B cell (primary cell): ENCODE measurements around the gene HES6.

Source experiments
- EZH2 ChIP-seq: IDR thresholded peaks from 2 replicates; pipeline ENCODE4 v1.6.1; 2012; ENCODE audit warnings: borderline replicate concordance, low read depth, mild to moderate bottlenecking, moderate library complexity, low read length; ENCODE audit not compliant: insufficient read depth, poor library complexity, severe bottlenecking
- TF ChIP-seq, protein P1 (sequence below): fragments of 200-600 bp; IDR thresholded peaks from one replicate; pipeline ENCODE4 v1.8.0; 2022; ENCODE audit warnings: antibody characterized with exemption, mild to moderate bottlenecking

DNA sequence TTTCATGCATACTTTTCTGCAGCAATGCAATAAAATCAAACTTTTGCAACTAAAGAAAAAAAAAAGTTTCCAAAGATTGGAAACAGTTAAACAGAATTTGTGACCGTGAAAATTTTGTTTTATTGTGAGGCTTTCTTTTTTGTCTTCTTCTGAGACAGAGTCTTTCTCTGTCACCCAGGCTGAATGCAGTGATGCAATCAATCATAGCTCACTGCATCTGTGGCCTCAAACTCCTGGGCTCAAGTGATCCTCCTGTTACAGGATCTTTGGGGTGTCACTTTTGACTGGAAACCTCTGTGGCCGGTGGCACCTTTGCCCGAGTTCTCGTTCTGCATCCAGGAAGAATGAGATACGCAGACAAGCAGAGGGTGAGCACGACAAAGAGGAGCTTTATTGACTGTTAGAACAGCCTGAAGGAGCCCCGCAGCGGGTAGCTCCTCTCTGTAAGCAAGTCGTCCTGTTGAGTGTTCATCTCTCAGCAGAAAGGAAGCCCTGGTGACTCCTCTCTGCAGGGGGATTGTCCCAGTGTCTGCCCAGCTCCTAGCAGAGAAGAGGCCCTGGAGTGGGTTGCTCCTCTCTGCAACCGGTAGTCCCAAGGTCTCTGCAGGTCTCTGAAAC is 19.5 kb downstream of the HES6 start:
- TF ChIP-seq, protein P1, sequence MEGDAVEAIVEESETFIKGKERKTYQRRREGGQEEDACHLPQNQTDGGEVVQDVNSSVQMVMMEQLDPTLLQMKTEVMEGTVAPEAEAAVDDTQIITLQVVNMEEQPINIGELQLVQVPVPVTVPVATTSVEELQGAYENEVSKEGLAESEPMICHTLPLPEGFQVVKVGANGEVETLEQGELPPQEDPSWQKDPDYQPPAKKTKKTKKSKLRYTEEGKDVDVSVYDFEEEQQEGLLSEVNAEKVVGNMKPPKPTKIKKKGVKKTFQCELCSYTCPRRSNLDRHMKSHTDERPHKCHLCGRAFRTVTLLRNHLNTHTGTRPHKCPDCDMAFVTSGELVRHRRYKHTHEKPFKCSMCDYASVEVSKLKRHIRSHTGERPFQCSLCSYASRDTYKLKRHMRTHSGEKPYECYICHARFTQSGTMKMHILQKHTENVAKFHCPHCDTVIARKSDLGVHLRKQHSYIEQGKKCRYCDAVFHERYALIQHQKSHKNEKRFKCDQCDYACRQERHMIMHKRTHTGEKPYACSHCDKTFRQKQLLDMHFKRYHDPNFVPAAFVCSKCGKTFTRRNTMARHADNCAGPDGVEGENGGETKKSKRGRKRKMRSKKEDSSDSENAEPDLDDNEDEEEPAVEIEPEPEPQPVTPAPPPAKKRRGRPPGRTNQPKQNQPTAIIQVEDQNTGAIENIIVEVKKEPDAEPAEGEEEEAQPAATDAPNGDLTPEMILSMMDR, result no peak
- no peak for TF ChIP-seq EZH2
